Right lobe of liver (tissue), 6 donors: Measurements from ENCODE around the gene PDE4B. TPM values are rescaled to one million over a fixed set of nuclear protein-coding genes. Genes with fewer than 3 reads are reported as not detected.
A peak's percentile ranks its signal among the peaks of the same experiment; 100 is the strongest.

Experiments used
- ATAC-seq, 4 donors: fragments of 200-7000 bp; cut with Tn5 transposase; one replicate each; pipeline ENCODE4 v1.9.1; 2020; ENCODE audit warnings: mild to moderate bottlenecking in 4 of 4, moderate library complexity in 4 of 4
- DNase-seq, 3 donors: peaks; one replicate each; pipeline ENCODE4 v3.0.0-alpha.2; 2020
- H3K27ac ChIP-seq, 3 donors: fragments of 200-600 bp; one replicate each; pipeline ENCODE4 v1.8.0; 2022
- H3K27me3 ChIP-seq, 2 donors: fragments of 200-600 bp; one replicate each; pipeline ENCODE4 v1.8.0; 2022
- H3K36me3 ChIP-seq, 4 donors: fragments of 200-600 bp; sonication (generic) in 1 of 4; one replicate each; pipeline versions ENCODE4 v1.5.1 to v1.8.0; 2017 to 2022; ENCODE audit warnings: control low read depth in 1 of 4
- H3K4me1 ChIP-seq, 4 donors: fragments of 200-600 bp; sonication (generic) in 1 of 4; one replicate each; pipeline versions ENCODE4 v1.5.1 to v1.8.0; 2017 to 2022; ENCODE audit warnings: control low read depth in 1 of 4
- H3K4me3 ChIP-seq, 3 donors: fragments of 200-600 bp; one replicate each; pipeline ENCODE4 v1.8.0; 2022
- H3K9me3 ChIP-seq, 4 donors: fragments of 200-600 bp; sonication (generic) in 1 of 4; one replicate each; pipeline versions ENCODE4 v1.5.1 to v1.8.0; 2017 to 2022; ENCODE audit warnings: control low read depth in 1 of 4
- CTCF ChIP-seq, 4 donors: fragments of 200-600 bp in 3 of 4; fragments of 450-650 bp in 1 of 4; IDR thresholded peaks; one replicate each; pipeline versions ENCODE4 v1.5.1 to v1.8.0; 2016 to 2022; ENCODE audit warnings: antibody characterized with exemption in 4 of 4, mild to moderate bottlenecking in 2 of 4
- POLR2A ChIP-seq: fragments of 450-650 bp; IDR thresholded peaks from one replicate; pipeline ENCODE4 v1.6.1; 2017; ENCODE audit warnings: antibody characterized with exemption, mild to moderate bottlenecking
- WGBS: methylation state at CpG from one replicate; pipeline ENCODE4 v1.1.6; 2018; ENCODE audit warnings: low coverage, low lambda C conversion rate; ENCODE audit not compliant: insufficient coverage; ENCODE audit errors: missing lambda C conversion rate; 5-methylcytosine and 5-hydroxymethylcytosine counted together
- intact Hi-C, 2 donors: fragments of 100-400 bp; cut with DNase I; formaldehyde crosslinking; loops; one replicate each; pipeline versions ENCODE4 v1.11.2 to v1.14.1; 2022
- total RNA-seq, 6 experiments: library from RNA; depleted of rRNA in 2 of 6; stranded (reverse); fragments of >200 nt in 2 of 6; fragmentation: NEBNext Ultra II Directional in 3 of 6; extraction: Animal tissue kit (Norgen Biotek cat#: 25700) in 3 of 6; gene quantifications; one replicate each; pipeline versions ENCODE4 v1.1.0 to v1.2.4, GENCODE V29; 2016 to 2023
- donor health status: DM: no; HTN: yes; CAD: no.
- donor health status: DM: no; HTN: no; CAD: no.
- donor health status: DM: no; HTN: no; CAD: no.
- donor health status: DM: no; HTN: yes; CAD: no.
- donor health status: DM: no; HTN: yes; CAD: no.

Gene PDE4B
- total RNA-seq, 6 experiments from 2014 or later: 1.4 to 6.4 (median 2.4) TPM

- 31% methylated on average over 2 of the region's 2 CpGs for WGBS
- H3K36me3 ChIP-seq: no peaks in the 10 kb centered on the region
- H3K27me3 ChIP-seq: no peaks in the 10 kb centered on the region
- no peak for TF ChIP-seq CTCF (IDR thresholded peaks at IDR 0.05)
- no peak for TF ChIP-seq POLR2A
- H3K27ac ChIP-seq: peak overlapping the region in 1 of 3 donors; percentile 21
- no peak overlapping the region for H3K4me3 ChIP-seq
- intact Hi-C loops: no loop called here
- H3K4me1 ChIP-seq: no peaks in the 10 kb centered on the region
- DNase-seq (no peak), ATAC-seq (peak in 3 of 4 donors; percentile 27 to 42 (median 38))
- no peaks in the 10 kb centered on the region for H3K9me3 ChIP-seq
These were observed 581.9 kb downstream of the PDE4B start for GRCh38 chr1:66374561-66375111.

GRCh38 chr1:66375125-66375524, 582.4 kb downstream of the PDE4B start:
- DNase-seq (no peak), ATAC-seq (no peak)
- Histone ChIP-seq H3K36me3 (no peaks in the 10 kb centered on the region), H3K27ac (no peak overlapping the region), H3K9me3 (no peaks in the 10 kb centered on the region), H3K27me3 (no peaks in the 10 kb centered on the region), H3K4me1 (no peaks in the 10 kb centered on the region), H3K4me3 (no peak overlapping the region)
- intact Hi-C loops: no loop called here
- TF ChIP-seq POLR2A (no peak), CTCF (IDR thresholded peaks at IDR 0.05) (peak in 1 of 4 donors; percentile 14)
- 72% methylated on average over 2 of the region's 2 CpGs for WGBS

- WGBS: 58% methylated on average over 3 of the region's 3 CpGs
- DNase-seq: no peak
These were observed 587.9 kb downstream of the PDE4B start for GRCh38 chr1:66380452-66381212.

GRCh38 chr1:66381621-66382275, 589.1 kb downstream of the PDE4B start:
- Histone ChIP-seq H3K9me3 (no peaks in the 10 kb centered on the region), H3K4me1 (no peaks in the 10 kb centered on the region), H3K27ac (no peak overlapping the region), H3K4me3 (no peak overlapping the region), H3K36me3 (no peaks in the 10 kb centered on the region), H3K27me3 (no peaks in the 10 kb centered on the region)
- intact Hi-C loops: no loop called here
- 74% methylated on average over 4 of the region's 9 CpGs for WGBS
- ATAC-seq (no peak), DNase-seq (no peak)
- TF ChIP-seq POLR2A (no peak), CTCF (IDR thresholded peaks at IDR 0.05) (no peak)

More at GRCh38 chr1:66380452-66381212, 587.9 kb downstream of the PDE4B start:
- no peaks in the 10 kb centered on the region for H3K4me1 ChIP-seq
- no peaks in the 10 kb centered on the region for H3K27me3 ChIP-seq
- H3K9me3 ChIP-seq: no peaks in the 10 kb centered on the region
- H3K36me3 ChIP-seq: no peaks in the 10 kb centered on the region
- TF ChIP-seq CTCF (IDR thresholded peaks at IDR 0.05) (no peak), POLR2A (no peak)
- peak; percentile 42 to 74 (median 66) for ATAC-seq
- intact Hi-C loops: no loop called here
- H3K27ac ChIP-seq: no peak overlapping the region
- H3K4me3 ChIP-seq: no peak overlapping the region
